NT2/D1 (cell line): ENCODE results near the gene APOL2.

Experiments
- SUZ12 ChIP-seq: IDR thresholded peaks from 2 replicates; pipeline ENCODE4 v1.6.1; 2011; ENCODE audit not compliant: insufficient read length, insufficient read depth; ENCODE audit errors: extremely low read depth
- YY1 ChIP-seq: IDR thresholded peaks from 2 replicates; pipeline ENCODE4 v1.6.1; 2011; ENCODE audit not compliant: insufficient read length, insufficient read depth

DNA sequence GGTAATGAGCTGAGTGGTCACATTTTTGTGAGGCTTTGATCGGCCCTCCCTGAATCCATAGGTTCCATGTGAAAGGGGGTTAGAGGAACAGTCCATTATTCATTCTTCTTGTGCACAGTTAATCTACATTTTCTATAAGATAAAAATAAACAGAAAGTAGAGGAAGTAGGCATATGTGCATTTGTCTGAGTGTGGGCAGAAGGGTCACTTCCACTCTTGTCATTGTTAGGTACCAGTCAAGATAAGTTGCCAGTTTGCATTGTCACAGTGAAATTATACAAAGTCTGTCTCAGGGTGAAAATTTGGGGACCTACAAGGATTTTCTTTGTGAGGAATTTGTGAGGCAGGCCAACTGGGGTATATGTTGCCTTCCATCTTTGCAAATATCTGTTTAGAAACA is 33.1 kb downstream of the APOL2 start:
- TF ChIP-seq YY1 (no peak), SUZ12 (no peak)
